ENCODE results near the gene GNB3. TPM values are rescaled to one million over a fixed set of nuclear protein-coding genes. Genes with fewer than 3 reads are reported as not detected.

Gene GNB3
- total and polyA plus RNA-seq, 9 of the 15 experiments (the other 6 are each of a cell fraction or from before 2014, with no cell fraction given) = 1.4 to 5.8 (median 2.0) TPM

DNA sequence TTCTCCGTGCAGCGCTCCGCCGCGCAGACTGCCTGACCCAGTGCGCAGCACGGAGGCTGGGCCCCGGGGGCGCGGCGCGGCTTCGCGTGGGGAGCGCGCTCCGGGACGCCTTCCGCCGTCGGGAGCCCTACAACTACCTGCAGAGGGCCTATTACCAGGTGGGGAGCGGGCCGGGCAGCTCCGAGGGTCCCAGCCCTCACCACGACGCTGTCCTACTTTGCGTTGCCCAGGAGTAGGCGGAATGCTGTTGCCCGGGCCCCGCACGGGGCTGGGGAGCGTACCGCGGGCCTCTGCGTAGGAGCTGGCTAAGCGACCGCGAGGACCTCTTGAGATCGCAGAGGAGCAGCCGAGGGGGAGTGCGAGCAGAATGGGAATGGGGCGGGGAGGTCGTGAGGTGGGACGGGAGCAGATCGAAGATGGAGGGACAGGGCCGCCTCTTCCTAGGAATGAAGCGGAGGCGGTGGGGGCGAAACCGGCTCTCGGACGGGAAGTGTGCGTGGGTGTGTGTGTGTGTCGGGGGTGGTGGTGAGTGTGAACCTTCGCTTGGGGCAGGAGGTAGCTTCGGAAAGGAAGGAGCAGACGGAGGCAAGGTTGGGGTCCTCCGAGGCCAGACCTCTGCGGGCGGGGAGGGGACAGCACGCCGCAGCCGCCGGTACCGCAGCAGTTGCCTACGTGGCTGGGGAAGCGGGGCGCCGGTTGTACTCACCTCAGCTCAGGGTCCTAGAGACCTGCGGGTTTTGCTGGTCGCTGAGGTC is 11.8 kb upstream of the GNB3 start (continued):
- TF ChIP-seq, protein P1, sequence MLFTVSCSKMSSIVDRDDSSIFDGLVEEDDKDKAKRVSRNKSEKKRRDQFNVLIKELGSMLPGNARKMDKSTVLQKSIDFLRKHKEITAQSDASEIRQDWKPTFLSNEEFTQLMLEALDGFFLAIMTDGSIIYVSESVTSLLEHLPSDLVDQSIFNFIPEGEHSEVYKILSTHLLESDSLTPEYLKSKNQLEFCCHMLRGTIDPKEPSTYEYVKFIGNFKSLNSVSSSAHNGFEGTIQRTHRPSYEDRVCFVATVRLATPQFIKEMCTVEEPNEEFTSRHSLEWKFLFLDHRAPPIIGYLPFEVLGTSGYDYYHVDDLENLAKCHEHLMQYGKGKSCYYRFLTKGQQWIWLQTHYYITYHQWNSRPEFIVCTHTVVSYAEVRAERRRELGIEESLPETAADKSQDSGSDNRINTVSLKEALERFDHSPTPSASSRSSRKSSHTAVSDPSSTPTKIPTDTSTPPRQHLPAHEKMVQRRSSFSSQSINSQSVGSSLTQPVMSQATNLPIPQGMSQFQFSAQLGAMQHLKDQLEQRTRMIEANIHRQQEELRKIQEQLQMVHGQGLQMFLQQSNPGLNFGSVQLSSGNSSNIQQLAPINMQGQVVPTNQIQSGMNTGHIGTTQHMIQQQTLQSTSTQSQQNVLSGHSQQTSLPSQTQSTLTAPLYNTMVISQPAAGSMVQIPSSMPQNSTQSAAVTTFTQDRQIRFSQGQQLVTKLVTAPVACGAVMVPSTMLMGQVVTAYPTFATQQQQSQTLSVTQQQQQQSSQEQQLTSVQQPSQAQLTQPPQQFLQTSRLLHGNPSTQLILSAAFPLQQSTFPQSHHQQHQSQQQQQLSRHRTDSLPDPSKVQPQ (CRISPR knock-in tag; IDR thresholded peaks at IDR 0.05; ENCODE audit: borderline replicate concordance) = no peak
- TF ChIP-seq, protein P2, sequence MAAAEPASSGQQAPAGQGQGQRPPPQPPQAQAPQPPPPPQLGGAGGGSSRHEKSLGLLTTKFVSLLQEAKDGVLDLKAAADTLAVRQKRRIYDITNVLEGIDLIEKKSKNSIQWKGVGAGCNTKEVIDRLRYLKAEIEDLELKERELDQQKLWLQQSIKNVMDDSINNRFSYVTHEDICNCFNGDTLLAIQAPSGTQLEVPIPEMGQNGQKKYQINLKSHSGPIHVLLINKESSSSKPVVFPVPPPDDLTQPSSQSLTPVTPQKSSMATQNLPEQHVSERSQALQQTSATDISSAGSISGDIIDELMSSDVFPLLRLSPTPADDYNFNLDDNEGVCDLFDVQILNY (CRISPR knock-in tag; IDR thresholded peaks at IDR 0.05) = no peak
- TF ChIP-seq ZNF76 (CRISPR knock-in tag; IDR thresholded peaks at IDR 0.05; ENCODE audit: borderline replicate concordance) (no peak), FOXP1 (CRISPR knock-in tag; IDR thresholded peaks at IDR 0.05) (0 out of 2 replicates have a peak, but pooled peaks have one; percentile 5), NFYB (IDR thresholded peaks at IDR 0.05; ENCODE audit: extremely low read depth, insufficient read length) (no peak), CBFA2T2 (conservative IDR thresholded peaks at IDR 0.05) (no peak), ZNF583 (CRISPR knock-in tag; IDR thresholded peaks at IDR 0.05) (no peak), SAP30 (IDR thresholded peaks at IDR 0.05; ENCODE audit: borderline replicate concordance, insufficient read depth, low read depth, low read length, poor library complexity, severe bottlenecking) (no peak), CBFA2T3 (IDR thresholded peaks at IDR 0.05) (peak; percentile 64), PTBP1 (IDR thresholded peaks at IDR 0.05; ENCODE audit: low read depth, low read length) (no peak), ZNF507 (tag; conservative IDR thresholded peaks at IDR 0.05) (no peak), PPARD (CRISPR knock-in tag; IDR thresholded peaks at IDR 0.05) (no peak), ZNF79 (CRISPR knock-in tag; IDR thresholded peaks at IDR 0.05; ENCODE audit: low read depth) (no peak), PHF21A (IDR thresholded peaks at IDR 0.05; ENCODE audit: borderline replicate concordance, low read depth) (0 out of 2 replicates have a peak, but pooled peaks have one; percentile 22), NFRKB (IDR thresholded peaks at IDR 0.05; ENCODE audit: low read depth) (peak; percentile 75)
- TF ChIP-seq, protein P3, sequence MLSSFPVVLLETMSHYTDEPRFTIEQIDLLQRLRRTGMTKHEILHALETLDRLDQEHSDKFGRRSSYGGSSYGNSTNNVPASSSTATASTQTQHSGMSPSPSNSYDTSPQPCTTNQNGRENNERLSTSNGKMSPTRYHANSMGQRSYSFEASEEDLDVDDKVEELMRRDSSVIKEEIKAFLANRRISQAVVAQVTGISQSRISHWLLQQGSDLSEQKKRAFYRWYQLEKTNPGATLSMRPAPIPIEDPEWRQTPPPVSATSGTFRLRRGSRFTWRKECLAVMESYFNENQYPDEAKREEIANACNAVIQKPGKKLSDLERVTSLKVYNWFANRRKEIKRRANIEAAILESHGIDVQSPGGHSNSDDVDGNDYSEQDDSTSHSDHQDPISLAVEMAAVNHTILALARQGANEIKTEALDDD (IDR thresholded peaks at IDR 0.05) = no peak
- TF ChIP-seq, protein P4, sequence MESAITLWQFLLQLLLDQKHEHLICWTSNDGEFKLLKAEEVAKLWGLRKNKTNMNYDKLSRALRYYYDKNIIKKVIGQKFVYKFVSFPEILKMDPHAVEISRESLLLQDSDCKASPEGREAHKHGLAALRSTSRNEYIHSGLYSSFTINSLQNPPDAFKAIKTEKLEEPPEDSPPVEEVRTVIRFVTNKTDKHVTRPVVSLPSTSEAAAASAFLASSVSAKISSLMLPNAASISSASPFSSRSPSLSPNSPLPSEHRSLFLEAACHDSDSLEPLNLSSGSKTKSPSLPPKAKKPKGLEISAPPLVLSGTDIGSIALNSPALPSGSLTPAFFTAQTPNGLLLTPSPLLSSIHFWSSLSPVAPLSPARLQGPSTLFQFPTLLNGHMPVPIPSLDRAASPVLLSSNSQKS (CRISPR knock-in tag; IDR thresholded peaks at IDR 0.05) = no peak
- TF ChIP-seq, protein P5, sequence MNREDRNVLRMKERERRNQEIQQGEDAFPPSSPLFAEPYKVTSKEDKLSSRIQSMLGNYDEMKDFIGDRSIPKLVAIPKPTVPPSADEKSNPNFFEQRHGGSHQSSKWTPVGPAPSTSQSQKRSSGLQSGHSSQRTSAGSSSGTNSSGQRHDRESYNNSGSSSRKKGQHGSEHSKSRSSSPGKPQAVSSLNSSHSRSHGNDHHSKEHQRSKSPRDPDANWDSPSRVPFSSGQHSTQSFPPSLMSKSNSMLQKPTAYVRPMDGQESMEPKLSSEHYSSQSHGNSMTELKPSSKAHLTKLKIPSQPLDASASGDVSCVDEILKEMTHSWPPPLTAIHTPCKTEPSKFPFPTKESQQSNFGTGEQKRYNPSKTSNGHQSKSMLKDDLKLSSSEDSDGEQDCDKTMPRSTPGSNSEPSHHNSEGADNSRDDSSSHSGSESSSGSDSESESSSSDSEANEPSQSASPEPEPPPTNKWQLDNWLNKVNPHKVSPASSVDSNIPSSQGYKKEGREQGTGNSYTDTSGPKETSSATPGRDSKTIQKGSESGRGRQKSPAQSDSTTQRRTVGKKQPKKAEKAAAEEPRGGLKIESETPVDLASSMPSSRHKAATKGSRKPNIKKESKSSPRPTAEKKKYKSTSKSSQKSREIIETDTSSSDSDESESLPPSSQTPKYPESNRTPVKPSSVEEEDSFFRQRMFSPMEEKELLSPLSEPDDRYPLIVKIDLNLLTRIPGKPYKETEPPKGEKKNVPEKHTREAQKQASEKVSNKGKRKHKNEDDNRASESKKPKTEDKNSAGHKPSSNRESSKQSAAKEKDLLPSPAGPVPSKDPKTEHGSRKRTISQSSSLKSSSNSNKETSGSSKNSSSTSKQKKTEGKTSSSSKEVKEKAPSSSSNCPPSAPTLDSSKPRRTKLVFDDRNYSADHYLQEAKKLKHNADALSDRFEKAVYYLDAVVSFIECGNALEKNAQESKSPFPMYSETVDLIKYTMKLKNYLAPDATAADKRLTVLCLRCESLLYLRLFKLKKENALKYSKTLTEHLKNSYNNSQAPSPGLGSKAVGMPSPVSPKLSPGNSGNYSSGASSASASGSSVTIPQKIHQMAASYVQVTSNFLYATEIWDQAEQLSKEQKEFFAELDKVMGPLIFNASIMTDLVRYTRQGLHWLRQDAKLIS (CRISPR knock-in tag; IDR thresholded peaks at IDR 0.05) = no peak

Measured in K562 (cell line).